ENCODE results near the gene GALNT15.
A peak's percentile ranks its signal among the peaks of the same experiment; 100 is the strongest.

Gene GALNT15

DNA sequence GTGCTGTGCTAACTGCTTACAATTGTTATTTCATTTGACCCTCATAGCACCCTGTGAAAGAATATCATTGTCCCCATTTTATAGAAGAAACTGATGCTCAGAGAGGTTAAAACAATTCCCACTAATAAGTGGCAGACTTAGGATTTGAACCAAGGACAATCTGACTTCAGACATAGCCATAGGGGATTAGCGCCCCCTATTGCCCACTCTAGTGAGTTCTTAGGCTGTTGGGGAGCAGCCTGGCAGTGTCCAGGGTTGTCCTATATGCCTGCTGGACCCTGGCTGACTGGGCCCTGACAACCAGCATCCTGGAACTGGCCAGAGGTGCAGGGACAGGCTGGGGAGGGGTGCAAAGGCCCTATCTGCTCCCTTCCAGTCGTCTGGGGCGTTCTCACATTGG is 74.9 kb downstream of the GALNT15 start:
- DNase-seq (ENCODE audit: extremely low read depth in 1 of 2, low read depth in 1 of 2) = no peak

DNA sequence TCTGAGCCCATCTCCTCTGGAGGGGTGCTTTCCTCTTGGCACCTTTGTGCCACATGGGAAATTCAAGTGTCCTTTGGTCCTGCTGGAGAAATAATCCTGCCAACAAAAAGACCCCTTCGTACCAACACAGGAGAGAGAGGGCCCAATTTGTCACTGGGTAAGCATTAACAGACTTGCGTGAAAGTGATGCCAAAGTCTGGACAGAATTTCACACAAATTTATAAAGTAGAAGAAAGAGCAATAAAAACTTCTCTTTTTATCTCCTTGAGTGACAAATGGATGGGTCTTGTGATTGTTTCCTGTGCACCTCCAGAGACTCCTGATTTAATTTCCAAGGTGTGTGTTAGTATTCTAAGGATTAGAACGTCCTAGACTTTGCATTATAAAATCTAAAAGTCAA is 75.4 kb downstream of the GALNT15 start:
- DNase-seq (ENCODE audit: extremely low read depth in 1 of 2, low read depth in 1 of 2) = no peak

DNA sequence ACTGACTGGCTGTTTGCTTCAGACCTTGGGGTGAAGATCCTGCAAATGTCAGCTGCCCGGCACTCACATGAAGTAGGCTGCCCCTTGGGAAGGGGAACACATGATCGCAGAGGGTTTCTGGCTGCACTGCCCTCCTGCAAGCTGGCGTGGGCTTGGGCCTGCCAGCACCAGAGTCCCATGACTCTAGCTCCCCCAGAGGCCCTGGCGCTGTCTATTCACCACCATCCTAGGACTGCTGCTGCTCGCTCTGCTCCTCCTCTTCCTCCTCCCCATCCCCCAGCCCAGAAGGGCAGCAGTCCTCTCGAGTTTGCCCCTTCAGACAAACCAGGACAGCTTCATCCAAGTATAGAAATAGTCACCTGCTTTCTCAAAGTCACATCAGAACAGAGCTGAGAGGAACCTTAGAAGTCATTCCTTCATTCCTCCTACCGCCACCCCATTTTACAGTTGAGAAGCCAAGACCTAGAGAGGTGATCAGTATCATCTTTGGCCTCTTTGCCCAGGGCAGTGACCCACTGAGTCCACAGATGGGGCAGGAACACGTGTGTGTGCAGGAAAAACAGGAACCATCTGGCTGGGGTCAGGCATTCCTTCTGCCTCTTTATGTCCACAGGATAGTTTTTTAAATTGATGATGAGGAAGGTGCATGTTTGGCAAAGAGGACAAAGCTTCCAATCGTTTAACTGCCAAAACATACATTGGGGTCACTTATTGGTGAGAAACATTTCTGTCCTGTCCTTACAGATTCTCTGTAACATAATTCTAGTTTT is 77.0 kb downstream of the GALNT15 start:
- no peak for DNase-seq (ENCODE audit: extremely low read depth in 1 of 2, low read depth in 1 of 2)

DNA sequence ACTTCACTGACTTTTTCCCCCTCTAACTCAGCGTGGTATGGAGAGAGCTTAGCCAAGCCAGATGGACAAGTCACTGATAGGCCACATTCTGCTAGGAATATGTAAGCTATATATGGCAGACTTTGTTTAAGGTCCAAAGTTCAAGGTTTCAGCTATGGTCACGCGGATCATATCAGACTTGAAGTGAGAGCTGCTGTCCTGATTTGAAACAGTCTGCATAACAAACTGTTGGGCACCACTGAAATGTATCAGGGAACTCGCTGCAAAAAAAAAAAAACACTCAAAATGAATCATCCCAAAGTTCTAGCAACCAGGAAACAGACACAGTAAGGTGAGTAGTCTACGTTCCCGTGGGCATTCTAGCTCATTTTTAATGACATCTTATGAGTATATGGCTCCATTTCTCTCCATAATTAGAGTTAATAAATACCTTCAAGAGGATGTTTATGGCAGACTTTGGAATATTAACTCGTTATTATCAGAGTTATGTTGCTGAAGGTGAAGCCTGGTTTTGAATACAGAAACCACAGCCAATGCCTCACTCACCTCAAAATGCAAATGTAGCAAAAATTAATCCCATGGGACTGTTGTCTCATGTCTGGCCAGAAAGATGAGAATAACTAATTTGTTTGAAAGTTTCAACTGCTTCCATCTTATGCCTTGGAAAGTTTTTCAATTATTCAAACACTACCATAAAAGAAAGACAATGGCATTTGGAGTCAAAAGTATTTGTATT is 77.9 kb downstream of the GALNT15 start:
- DNase-seq (ENCODE audit: extremely low read depth in 1 of 2, low read depth in 1 of 2) = no peak

DNA sequence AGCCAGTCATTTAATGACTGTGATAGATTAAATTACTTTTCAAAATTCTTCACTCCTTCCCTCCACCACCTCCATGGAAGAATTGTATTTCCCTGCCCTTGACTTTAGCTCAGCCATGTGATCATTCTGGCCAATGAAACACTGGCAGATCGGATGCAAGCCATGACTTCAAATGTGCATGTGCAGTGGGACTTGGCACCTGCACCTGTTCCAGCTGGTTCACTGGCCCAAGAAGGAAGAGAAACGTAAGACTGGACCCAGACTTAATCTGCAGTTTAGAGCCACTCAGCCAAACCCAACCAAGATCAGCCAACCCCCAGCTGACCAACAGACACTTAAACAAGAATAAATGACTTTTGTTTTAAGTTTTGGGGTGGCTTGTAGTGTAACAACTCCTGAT is 78.5 kb downstream of the GALNT15 start:
- DNase-seq (ENCODE audit: extremely low read depth in 1 of 2, low read depth in 1 of 2) = no peak

DNA sequence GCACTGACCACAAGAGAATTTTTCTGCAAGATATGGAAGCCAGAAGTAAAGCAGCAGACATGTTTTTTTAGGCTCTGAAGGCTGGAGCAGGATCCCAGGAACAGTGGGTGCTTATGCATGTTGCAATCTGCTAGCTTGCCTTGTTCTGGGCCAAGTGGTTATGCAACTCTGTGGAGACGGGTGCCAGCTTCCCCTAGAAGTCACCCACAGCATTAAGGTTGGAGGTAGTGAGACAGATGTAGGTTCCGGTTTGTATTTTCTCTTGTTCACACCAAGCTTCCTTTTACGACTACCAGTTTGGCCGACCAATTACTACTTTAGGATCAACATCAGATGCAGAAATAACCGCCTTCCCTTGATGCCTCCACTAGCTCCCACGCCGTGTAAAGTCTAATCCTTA is 79.1 kb downstream of the GALNT15 start:
- DNase-seq (ENCODE audit: extremely low read depth in 1 of 2, low read depth in 1 of 2) = no peak

DNA sequence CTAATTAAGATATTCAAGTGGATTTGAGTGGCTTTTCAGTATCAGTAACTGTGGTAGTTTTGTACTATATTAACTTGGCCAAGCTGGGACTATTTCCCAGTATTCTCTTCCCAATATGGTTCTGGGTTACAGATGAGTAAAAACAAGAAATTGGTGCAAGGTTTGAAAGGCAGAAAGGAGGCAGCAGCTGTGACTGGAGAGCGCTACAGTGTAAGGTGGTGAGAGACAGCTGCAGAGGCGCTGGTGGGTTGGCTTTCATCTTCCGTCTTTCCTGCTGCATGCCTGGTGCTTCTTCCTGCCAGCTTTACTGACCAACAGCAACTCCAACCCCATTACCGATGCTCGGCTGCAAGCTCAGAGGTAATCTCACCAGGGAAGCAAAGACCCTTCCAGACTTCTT is 80.4 kb downstream of the GALNT15 start:
- no peak for DNase-seq (ENCODE audit: extremely low read depth in 1 of 2, low read depth in 1 of 2)

DNA sequence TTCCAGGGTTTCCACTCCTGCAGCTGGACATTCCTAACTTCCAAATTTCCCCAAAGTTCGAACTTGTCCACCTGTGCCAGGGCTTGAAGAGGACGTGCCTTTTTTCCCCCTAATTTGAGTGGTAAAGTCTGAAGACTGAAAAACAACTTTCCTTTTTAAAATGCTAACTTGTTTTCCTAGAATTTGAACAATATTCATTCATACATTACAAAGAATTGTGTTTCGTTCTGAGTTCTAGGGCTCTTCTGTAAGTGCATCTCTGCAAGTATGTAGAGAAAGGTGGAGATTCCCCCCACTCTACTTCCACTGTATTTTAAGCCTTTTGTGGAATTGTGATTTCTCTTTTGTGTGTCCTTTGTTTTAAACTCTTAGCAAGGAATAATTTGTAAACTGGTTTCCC is 80.8 kb downstream of the GALNT15 start:
- DNase-seq (ENCODE audit: extremely low read depth in 1 of 2, low read depth in 1 of 2) = no peak

DNA sequence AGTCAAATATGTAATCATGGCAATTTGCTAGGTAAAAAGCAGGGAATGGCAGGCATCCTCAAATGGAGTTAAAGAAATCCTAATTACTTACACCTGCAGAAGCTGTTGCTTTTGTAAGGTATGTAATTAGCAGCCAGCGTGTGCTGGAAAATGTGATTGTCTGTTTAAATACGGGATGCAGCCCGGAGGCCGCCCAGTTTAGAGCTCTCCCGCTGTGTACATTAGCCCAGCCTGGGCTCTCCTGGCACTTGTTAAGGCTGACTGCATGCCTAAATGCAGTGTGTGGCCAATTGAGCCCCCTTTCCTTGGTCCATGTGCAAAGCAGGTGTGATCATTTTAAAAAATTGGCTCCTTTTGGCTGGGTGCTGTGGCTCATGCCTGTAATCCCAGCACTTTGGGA is 81.2 kb downstream of the GALNT15 start:
- no peak for DNase-seq (ENCODE audit: extremely low read depth in 1 of 2, low read depth in 1 of 2)

DNA sequence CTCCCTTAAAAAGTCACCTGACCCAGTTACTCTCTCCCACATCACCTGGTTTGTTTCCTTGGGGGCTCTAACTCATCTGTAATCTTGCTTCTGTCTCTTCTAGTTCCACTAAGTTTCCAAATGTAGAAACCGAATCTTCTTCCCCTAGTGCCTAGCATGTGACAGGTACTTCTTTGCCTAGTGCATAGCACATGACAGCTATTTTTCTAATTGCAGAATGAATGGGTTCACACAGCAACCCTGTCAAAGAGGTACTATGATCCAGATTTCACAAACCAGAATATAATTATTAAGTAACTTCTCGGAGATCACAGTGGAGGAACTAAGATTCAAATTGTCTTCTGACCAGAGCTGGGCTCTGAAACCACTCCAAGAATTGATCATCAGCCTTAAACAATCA is 82.8 kb downstream of the GALNT15 start:
- DNase-seq (ENCODE audit: extremely low read depth in 1 of 2, low read depth in 1 of 2) = no peak

DNA sequence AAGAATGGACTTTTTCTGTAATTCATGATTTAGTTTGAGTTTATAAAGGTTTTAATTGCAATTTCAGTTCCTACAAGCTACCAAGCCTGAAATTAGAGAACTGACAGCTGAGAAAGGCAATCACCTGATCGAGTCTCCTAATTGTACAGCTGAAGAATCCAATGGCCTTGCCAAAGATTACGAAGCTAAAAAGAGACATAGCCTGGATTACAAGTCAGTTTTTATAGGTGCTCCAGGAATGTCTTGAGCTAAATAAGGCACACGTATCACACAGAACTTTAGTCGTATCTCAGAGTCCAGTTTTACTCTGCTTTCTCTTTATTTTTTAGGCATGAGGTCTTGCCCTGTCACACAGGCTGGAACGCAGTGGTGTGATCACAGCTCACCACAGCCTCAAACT is 83.7 kb downstream of the GALNT15 start:
- no peak for DNase-seq (ENCODE audit: extremely low read depth in 1 of 2, low read depth in 1 of 2)

DNA sequence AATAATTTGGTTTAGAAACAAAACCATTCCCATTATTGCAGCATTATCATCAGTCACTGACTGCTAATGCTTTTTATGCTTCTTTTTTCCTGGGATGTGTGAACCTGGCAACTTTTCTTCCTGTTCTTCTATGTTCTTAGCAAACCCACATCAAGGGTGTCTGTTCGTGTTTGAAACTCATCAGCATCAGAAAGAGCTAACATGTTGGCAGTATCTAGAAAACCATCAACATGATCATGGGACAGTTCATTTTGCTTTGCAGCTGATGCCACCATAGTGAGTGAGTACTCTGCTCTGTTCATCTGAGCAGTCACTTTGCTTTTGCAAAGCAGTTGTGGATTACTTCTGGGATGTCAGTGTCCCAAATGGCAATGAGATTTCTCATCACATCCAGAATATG is 84.4 kb downstream of the GALNT15 start:
- no peak for DNase-seq (ENCODE audit: extremely low read depth in 1 of 2, low read depth in 1 of 2)

DNA sequence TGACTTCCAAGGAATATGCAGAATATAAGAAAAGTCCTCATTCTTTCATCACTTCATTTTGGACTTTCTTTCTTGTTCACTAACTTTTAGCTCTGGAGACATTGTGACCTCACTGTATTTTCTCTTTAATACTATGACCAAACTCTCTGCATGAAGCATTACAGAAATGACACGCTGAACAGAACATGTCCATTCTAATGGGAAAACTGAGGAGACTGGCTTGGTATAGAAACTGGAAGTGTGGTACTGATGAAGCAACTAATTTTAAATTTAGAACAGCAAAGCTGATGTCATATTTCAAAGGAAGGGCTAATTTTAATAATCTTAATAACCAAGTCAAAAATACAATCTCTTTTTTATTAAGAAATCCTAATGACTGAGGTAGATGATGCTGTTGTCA is 85.6 kb downstream of the GALNT15 start:
- DNase-seq (ENCODE audit: extremely low read depth in 1 of 2, low read depth in 1 of 2) = no peak

DNA sequence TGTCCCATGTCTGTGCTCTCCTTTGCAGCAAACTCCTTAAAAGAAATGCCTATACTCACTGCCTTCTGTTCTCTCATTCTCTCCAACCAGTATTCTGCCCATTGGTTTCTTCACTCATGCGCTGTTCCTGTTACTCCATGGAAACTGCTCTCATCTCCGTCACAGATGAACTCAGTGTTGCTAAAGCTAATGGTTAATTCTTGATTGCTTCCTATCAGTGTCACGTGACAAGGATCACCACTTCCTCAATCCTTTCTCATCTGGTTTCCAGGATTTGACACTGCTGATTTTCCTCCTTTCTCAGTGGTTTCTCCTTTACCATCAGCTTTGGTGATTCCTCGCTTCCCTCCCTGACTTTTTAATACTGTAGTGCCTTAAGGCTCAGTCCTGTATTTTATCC is 87.7 kb downstream of the GALNT15 start:
- DNase-seq (ENCODE audit: extremely low read depth in 1 of 2, low read depth in 1 of 2) = no peak

DNA sequence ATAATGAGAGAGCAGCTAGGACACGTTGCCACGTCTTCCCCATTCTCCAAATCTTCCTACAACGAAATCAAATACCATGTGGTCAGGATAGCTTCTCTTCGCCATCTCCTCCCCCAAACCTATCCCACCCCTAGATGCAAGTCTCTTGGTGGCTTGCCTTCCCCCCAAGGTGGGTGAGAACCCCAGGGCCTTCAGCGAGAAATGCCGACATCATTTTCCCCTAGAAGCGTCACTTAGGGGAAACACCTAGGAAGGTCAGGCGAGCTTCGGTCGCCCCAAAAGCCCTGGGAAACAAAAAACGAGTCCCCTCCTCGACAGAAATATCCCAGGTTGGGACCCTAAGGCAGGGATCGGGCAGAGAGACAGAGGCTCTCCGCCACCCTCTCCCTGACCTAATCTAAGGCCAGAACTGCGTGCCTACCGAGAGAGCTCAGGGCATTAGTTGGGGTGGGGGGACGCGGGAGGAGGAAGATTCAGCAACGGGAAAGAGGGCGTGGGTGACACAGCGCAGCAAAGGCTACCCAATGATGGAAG is 89.8 kb downstream of the GALNT15 start:
- DNase-seq (ENCODE audit: extremely low read depth in 1 of 2, low read depth in 1 of 2) = no peak

DNA sequence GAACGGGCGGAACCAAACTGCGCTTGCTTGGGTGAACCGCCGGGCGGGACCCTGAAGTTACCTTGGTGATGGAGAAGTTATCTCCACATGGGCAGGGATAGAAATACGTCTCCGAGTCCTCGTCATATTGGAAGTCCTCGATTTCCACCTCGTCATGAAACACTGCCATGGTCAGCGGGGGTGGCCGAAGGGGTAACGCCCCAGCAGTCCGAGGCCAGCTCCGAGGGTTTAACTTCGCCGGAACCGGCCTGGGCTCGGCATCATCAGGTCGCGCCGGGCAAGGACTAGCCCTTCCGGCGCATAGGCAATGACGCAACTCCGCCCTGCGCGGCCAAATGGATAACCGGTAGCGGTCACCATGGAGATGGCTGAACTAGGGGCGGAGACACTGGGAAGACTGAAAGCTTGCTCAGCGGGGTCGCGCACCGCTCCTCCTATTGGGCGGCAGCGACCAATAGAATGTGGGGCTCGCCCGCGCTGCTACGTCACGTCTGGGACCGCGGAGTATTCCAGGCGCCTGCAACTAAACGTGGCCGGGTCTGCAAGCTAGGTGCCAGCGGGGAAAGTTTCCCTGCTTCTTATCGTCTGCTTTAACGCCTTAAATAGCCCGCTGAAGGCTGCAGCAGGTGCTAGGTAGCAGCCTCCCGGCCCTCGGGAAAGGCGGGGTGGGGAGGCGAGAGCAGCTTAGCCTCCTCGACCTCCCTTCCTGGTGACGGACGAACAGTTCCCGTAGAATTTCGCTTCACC is 90.4 kb downstream of the GALNT15 start, which contains the start of the genes DPH3 and OXNAD1:
DPH3 (minus strand) TSS at position 236 of the 747 bp plus-strand sequence; CDS start at position 169, 67 bp downstream.
OXNAD1 (plus strand) TSS at position 505 of the 747 bp plus-strand sequence. CDS start 5,741 bp downstream, outside the sequence.
- peak; percentile 99 for DNase-seq (ENCODE audit: extremely low read depth in 1 of 2, low read depth in 1 of 2)

DNA sequence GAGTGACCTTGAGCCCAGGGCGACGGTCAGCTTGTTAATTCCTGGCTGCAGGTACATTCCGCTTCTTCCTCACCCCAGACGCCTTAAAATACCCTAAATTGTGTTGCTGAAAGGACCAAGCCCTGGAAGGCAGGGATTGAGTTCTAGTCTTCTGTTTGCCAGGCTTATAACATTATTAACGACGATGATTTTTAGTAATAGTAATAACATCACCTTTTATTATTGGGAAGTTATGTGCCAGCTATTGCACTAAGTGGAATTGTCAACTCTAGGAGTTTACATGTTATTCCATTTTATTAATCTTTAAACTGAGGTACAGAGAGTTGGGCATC is 90.9 kb downstream of the GALNT15 start:
- DNase-seq (ENCODE audit: extremely low read depth in 1 of 2, low read depth in 1 of 2) = no peak

DNA sequence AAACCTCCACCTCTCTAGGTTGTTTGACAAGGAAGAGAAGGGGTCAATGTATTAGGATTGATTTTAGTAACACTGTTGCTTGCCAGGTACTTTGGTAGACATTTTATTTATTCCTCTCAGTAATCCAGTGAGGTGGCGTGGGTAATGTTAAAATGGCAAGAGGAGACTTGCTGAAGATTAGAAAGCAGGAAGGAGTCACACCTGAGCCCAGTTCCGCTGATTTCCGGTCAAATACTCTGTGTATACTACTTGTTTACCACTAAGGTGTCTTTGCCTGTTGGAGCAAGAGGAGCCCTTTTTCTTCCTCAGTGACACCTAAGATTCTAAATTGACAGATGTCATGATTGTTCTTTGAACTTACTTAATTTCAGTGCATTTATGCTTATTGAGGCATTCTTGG is 92.2 kb downstream of the GALNT15 start:
- DNase-seq (ENCODE audit: extremely low read depth in 1 of 2, low read depth in 1 of 2) = no peak

DNA sequence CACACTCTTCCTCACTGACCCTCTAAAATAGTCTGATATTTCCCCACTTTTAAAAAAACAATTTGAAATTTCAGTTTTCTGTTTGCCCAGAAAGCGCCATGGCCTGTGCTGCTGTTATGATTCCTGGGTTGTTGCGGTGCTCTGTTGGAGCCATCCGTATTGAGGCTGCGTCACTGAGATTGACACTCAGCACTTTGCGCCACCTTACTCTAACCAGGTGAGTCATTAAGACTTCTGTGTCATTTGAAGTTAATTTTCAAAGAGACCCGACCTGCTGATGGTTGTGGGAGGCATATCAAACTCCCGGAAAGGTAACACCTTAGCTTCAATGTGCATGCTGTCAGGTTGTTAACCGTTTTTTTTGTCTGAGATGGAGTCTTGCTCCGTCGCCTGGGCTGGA is 96.4 kb downstream of the GALNT15 start:
- DNase-seq (ENCODE audit: extremely low read depth in 1 of 2, low read depth in 1 of 2) = no peak

DNA sequence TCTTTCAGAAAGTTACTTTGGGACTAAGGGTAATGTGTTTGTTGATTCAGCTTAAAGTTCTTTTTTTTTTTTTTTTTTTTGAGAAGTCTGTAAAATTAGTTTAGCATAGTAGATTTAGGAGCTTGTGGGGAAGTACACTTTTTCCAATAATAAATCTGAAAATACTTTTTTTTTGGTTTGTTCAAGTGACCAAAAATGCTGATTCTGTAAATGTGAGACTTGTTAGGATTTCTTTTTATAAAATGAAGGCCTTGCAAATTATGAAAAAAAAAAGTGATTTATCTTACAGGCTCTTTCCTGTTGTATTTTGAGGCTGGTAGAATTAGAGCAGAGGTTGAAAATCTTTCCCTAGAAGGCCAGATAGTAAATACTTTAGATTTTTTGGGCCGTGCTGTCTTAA is 98.1 kb downstream of the GALNT15 start:
- no peak for DNase-seq (ENCODE audit: extremely low read depth in 1 of 2, low read depth in 1 of 2)

DNA sequence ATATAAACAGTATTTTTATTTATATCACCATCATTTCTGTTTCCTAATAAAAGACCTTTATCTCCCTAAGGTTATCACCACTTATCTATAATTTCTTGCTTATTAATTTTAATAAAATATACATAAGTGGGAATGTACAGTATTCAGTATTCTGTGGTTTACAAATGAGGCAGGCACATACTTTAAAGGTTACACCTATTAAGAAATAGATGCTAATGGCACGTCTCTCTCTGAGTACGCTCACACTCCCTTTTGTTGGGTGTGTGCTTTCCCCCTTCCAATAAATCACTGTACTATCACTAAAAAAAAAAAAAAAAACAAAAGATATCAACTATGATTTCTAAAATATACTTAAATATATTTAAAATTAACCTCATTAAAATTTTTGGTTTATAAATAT is 99.4 kb downstream of the GALNT15 start:
- DNase-seq (ENCODE audit: extremely low read depth in 1 of 2, low read depth in 1 of 2) = no peak

All from activated CD8-positive, alpha-beta memory T cell treated with anti-CD3 and anti-CD28 coated beads for 1 hour (primary cell).